Endothelial cell of umbilical vein (primary cell): ENCODE measurements around the gene TRAK1. TPM values are rescaled to one million over a fixed set of nuclear protein-coding genes. Genes with fewer than 3 reads are reported as not detected.

Experiments
- BruUV-seq: library from RNA; stranded (reverse); fragments of 400-500 nt; replicated peaks from 2 replicates; lab custom pipeline; 2021; lab: Mats Ljungman, UMichigan
- CTCF ChIA-PET: fragments of 300-600, 350-600 bp; sonication (Branson Sonifier 250); formaldehyde crosslinking; loops from one replicate; lab custom pipeline; 2021; ENCODE audit warnings: antibody characterized with exemption, inconsistent platforms; lab: Charles Lee
- POLR2A ChIA-PET: fragments of 300-600, 350-600 bp; sonication (Branson Sonifier 250); formaldehyde crosslinking; loops from one replicate; lab custom pipeline; 2021; ENCODE audit warnings: antibody characterized with exemption, inconsistent platforms; lab: Charles Lee
- DNase-seq: peaks from one replicate; pipeline ENCODE4 v3.0.0-alpha.2; 2011; ENCODE audit warnings: low read depth, low spot score
- FAIRE-seq: peaks from 2 replicates; lab custom pipeline; 2011; peaks lifted over from hg19 to GRCh38; lab: Jason Lieb, UNC
- H2AFZ ChIP-seq: 2 replicates; pipeline ENCODE4 v1.6.0; 2012; ENCODE audit warnings: low read depth, low read length, control low read depth, inconsistent platforms
- H3K27ac ChIP-seq: 2 replicates; pipeline ENCODE4 v1.5.1; 2011; ENCODE audit warnings: low read depth, mild to moderate bottlenecking, control low read depth, low read length, moderate library complexity; ENCODE audit not compliant: insufficient read depth
- H3K27me3 ChIP-seq, 2 experiments: 2 replicates each; pipeline versions ENCODE4 v1.6.0 to v1.6.1; 2011; ENCODE audit warnings: low read length in 2 of 2, mixed read lengths in 1 of 2; ENCODE audit not compliant: control insufficient read depth in 2 of 2, insufficient read depth in 2 of 2
- H3K36me3 ChIP-seq, 2 experiments: 2 replicates in 1 of 2; 3 replicates in 1 of 2; pipeline ENCODE4 v1.5.1; 2011; ENCODE audit warnings: low read length in 2 of 2, mild to moderate bottlenecking in 1 of 2, moderate library complexity in 1 of 2; ENCODE audit not compliant: control insufficient read depth in 2 of 2, insufficient read depth in 2 of 2; ENCODE audit errors: extremely low read depth in 1 of 2
- H3K4me1 ChIP-seq: 3 replicates; pipeline ENCODE4 v1.5.1; 2011; ENCODE audit warnings: mild to moderate bottlenecking, low read length; ENCODE audit not compliant: control insufficient read depth, insufficient read depth; ENCODE audit errors: extremely low read depth
- H3K4me2 ChIP-seq: 2 replicates; pipeline ENCODE4 v1.6.1; 2011; ENCODE audit warnings: low read length, control low read depth, mixed read lengths; ENCODE audit not compliant: insufficient read depth
- H3K4me3 ChIP-seq, 3 experiments: fragments of 200-600 bp in 1 of 3; sonication (generic), shearing (Covaris generic) in 1 of 3; replicated peaks in 1 of 3; 2 replicates each; pipeline ENCODE4 v1.5.1; 2011 to 2016; ENCODE audit warnings: control low read depth in 3 of 3, low read length in 3 of 3, mild to moderate bottlenecking in 2 of 3, inconsistent platforms in 1 of 3, low read depth in 1 of 3, moderate library complexity in 1 of 3; ENCODE audit not compliant: insufficient read depth in 1 of 3
- H3K79me2 ChIP-seq: 2 replicates; pipeline ENCODE4 v1.6.0; 2012; ENCODE audit warnings: low read length, inconsistent platforms; ENCODE audit not compliant: control insufficient read depth, insufficient read depth
- H3K9ac ChIP-seq: replicated peaks from 2 replicates; pipeline ENCODE3; 2011; ENCODE audit warnings: low read length, control low read depth; ENCODE audit not compliant: insufficient read depth; ENCODE audit errors: extremely low read depth
- H3K9me1 ChIP-seq: replicated peaks from 3 replicates; pipeline ENCODE4 v1.6.0; 2011; ENCODE audit warnings: mild to moderate bottlenecking, low read length; ENCODE audit not compliant: control insufficient read depth, insufficient read depth; ENCODE audit errors: extremely low read depth
- H3K9me3 ChIP-seq: replicated peaks from 2 replicates; pipeline ENCODE4 v1.5.1; 2012; ENCODE audit warnings: low read length, inconsistent platforms; ENCODE audit not compliant: control insufficient read depth, insufficient read depth
- H4K20me1 ChIP-seq: replicated peaks from 2 replicates; pipeline ENCODE3; 2011; ENCODE audit warnings: mild to moderate bottlenecking, low read length; ENCODE audit not compliant: control insufficient read depth, insufficient read depth; ENCODE audit errors: extremely low read depth
- EZH2 ChIP-seq: IDR thresholded peaks from 2 replicates; pipeline ENCODE4 v1.6.1; 2012; ENCODE audit warnings: borderline replicate concordance, low read depth, mild to moderate bottlenecking, moderate library complexity, low read length, inconsistent platforms; ENCODE audit not compliant: severe bottlenecking
- FOS ChIP-seq: IDR thresholded peaks from 2 replicates; pipeline ENCODE4 v1.6.1; 2011; ENCODE audit warnings: mild to moderate bottlenecking, low read length, moderate library complexity, borderline replicate concordance; ENCODE audit not compliant: insufficient read depth
- GATA2 ChIP-seq: IDR thresholded peaks from 2 replicates; pipeline ENCODE4 v1.7.0; 2011; ENCODE audit warnings: low read depth, mild to moderate bottlenecking, moderate library complexity, mixed read lengths, low read length; ENCODE audit not compliant: insufficient read length, insufficient read depth
- MYC ChIP-seq: IDR thresholded peaks from one replicate; pipeline ENCODE4 v1.6.1; 2011; ENCODE audit warnings: mild to moderate bottlenecking, low read depth, low read length
- POLR2A ChIP-seq: IDR thresholded peaks from 2 replicates; pipeline ENCODE4 v1.6.1; 2012; ENCODE audit warnings: low read depth, mild to moderate bottlenecking, control low read depth, low read length
- dilution Hi-C: fragments of 300-500 bp; cut with MboI; formaldehyde crosslinking; loops from one replicate; pipeline ENCODE4 v1.15.0; 2019; ENCODE audit warnings: low sequenced_read_pairs; ENCODE audit not compliant: extremely low pct_ligation_motif_present
- intact Hi-C: fragments of 100-400 bp; cut with micrococcal nuclease; formaldehyde crosslinking; loops from one replicate; pipeline ENCODE4 v1.10.0; 2022
- polyA plus RNA-seq, 4 experiments: library from polyadenylated mRNA; depleted of rRNA in 3 of 4; stranded (reverse) in 3 of 4; unstranded in 1 of 4; fragments of >200 nt; gene quantifications; 2 replicates each; pipeline versions ENCODE4 v1.2.1 to v1.2.3, GENCODE V29; 2011 to 2012; ENCODE audit warnings: missing spikeins in 1 of 4
- total RNA-seq: library from RNA; stranded (reverse); gene quantifications from 2 replicates; pipeline ENCODE4 v1.2.3, GENCODE V29; 2021
- TF ChIP-seq, protein P1 (sequence below): IDR thresholded peaks from 2 replicates; pipeline ENCODE4 v1.6.1; 2011; ENCODE audit not compliant: insufficient read depth, insufficient read length
- TF ChIP-seq, protein P2 (sequence below), 2 donors: IDR thresholded peaks; 1 replicate in 1 of 2; 2 replicates in 1 of 2; pipeline ENCODE4 v1.5.1; 2011; ENCODE audit warnings: low read length in 2 of 2, mild to moderate bottlenecking in 2 of 2, moderate library complexity in 2 of 2, control low read depth in 1 of 2, inconsistent platforms in 1 of 2, low read depth in 1 of 2; ENCODE audit not compliant: insufficient read depth in 1 of 2; ENCODE audit errors: extremely low read depth in 1 of 2

The TRAK1 gene
- total and polyA plus RNA-seq, 2 donors (not counting 3 experiments of a cell fraction or from before 2014, with no cell fraction given), result 38.5 to 59.6 TPM

DNA sequence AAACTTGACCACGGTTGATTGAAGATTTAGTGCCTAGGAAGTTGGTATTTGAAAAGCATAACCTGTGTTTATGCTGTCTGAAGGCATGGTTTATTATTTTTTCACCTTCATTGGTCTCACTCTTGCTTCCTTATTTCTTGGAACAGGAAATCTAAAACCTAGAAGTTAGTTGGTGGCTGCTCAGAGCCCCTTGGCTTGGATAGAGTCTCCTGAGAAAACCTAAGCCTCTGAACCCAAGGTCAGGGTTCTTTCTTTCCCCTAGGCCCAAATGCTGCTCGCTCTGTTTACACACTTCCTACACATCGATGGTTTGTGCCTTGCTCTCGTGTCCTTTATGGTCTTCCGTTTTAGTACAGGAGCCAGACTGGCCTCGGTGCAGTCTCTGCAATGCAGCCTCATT, 82.2 kb downstream of the TRAK1 start:
- H3K4me1 ChIP-seq, result no peaks in the 10 kb centered on the region
- no TSS peak for BruUV-seq
- DNase-seq (no peak), FAIRE-seq (no peak)
- POLR2A ChIA-PET, result no interaction called here
- no peaks in the 10 kb centered on the region for H3K27me3 ChIP-seq
- H3K27ac ChIP-seq, result no peak overlapping the region
- intact Hi-C loops, result no loop called here
- H3K79me2 ChIP-seq, result peaks cover 40% of the 10 kb centered on the region
- CTCF ChIA-PET, result interaction anchor here (1.5 kb wide), 1 partner anchor 73 kb away, joined by 3 read pairs; no protein-coding TSS in a partner anchor
- TF ChIP-seq, protein P1, sequence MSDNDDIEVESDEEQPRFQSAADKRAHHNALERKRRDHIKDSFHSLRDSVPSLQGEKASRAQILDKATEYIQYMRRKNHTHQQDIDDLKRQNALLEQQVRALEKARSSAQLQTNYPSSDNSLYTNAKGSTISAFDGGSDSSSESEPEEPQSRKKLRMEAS, result no peak
- TF ChIP-seq FOS, result no peak
- TF ChIP-seq EZH2, result no peak
- no peak for TF ChIP-seq POLR2A
- TF ChIP-seq GATA2, result no peak
- TF ChIP-seq, protein P2, sequence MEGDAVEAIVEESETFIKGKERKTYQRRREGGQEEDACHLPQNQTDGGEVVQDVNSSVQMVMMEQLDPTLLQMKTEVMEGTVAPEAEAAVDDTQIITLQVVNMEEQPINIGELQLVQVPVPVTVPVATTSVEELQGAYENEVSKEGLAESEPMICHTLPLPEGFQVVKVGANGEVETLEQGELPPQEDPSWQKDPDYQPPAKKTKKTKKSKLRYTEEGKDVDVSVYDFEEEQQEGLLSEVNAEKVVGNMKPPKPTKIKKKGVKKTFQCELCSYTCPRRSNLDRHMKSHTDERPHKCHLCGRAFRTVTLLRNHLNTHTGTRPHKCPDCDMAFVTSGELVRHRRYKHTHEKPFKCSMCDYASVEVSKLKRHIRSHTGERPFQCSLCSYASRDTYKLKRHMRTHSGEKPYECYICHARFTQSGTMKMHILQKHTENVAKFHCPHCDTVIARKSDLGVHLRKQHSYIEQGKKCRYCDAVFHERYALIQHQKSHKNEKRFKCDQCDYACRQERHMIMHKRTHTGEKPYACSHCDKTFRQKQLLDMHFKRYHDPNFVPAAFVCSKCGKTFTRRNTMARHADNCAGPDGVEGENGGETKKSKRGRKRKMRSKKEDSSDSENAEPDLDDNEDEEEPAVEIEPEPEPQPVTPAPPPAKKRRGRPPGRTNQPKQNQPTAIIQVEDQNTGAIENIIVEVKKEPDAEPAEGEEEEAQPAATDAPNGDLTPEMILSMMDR (IDR thresholded peaks at IDR 0.05; ENCODE audit: extremely low read depth in 1 of 2, insufficient read depth in 1 of 2, low read depth in 1 of 2, low read length in 2 of 2), result no peak
- no peak for TF ChIP-seq MYC
- H3K4me2 ChIP-seq, result no peak overlapping the region
- H3K4me3 ChIP-seq, result no peak overlapping the region
- peaks cover 3% of the 10 kb centered on the region for H4K20me1 ChIP-seq
- no peaks in the 10 kb centered on the region for H3K9me3 ChIP-seq
- no peak overlapping the region for H3K9ac ChIP-seq
- H3K9me1 ChIP-seq, result no peaks in the 10 kb centered on the region
- dilution Hi-C loops, result no loop called here
- peaks cover 0 to 8% of the 10 kb centered on the region in 2 experiments for H3K36me3 ChIP-seq
- no peak overlapping the region for H2AFZ ChIP-seq
